Progenitor cell of endocrine pancreas (in vitro differentiated cells): ENCODE data around the gene SETBP1. TPM values are rescaled to one million over a fixed set of nuclear protein-coding genes. Genes with fewer than 3 reads are reported as not detected.
"Not testable (repeated sequence)": the region's sequence is repeated elsewhere in the genome, so short reads cannot be mapped to it uniquely, and the experiment has no call there.

Experiments used
- DNase-seq: peaks from one replicate; pipeline ENCODE4 v3.0.0; 2021; ENCODE audit warnings: low spot score; ENCODE audit not compliant: unreplicated experiment
- H3K27ac Mint-ChIP-seq: 2 replicates; pipeline ENCODE4 v1.8.0; 2021; ENCODE audit warnings: mild to moderate bottlenecking, moderate library complexity, mixed read lengths
- H3K27me3 Mint-ChIP-seq: 2 replicates; pipeline ENCODE4 v1.8.0; 2021; ENCODE audit warnings: mixed read lengths
- H3K36me3 Mint-ChIP-seq: 2 replicates; pipeline ENCODE4 v1.8.0; 2022; ENCODE audit warnings: mixed read lengths; ENCODE audit not compliant: insufficient read depth
- H3K4me1 Mint-ChIP-seq: 2 replicates; pipeline ENCODE4 v1.8.0; 2021; ENCODE audit warnings: low read depth, mixed read lengths
- H3K4me3 Mint-ChIP-seq: 2 replicates; pipeline ENCODE4 v1.8.0; 2021; ENCODE audit warnings: low read depth, mild to moderate bottlenecking, moderate library complexity, mixed read lengths
- H3K9me3 Mint-ChIP-seq: 2 replicates; pipeline ENCODE4 v1.8.0; 2021; ENCODE audit warnings: low read depth, mixed read lengths
- CTCF ChIP-seq: fragments of 200-600 bp; sonication (generic); IDR thresholded peaks from one replicate; pipeline ENCODE4 v1.5.0; 2021; ENCODE audit warnings: antibody characterized with exemption, mild to moderate bottlenecking; ENCODE audit not compliant: unreplicated experiment
- total RNA-seq: library from RNA; stranded (reverse); gene quantifications from 2 replicates; pipeline ENCODE4 v1.2.1, GENCODE V29; 2021

Gene SETBP1
- total RNA-seq, 1 donor from 2014 or later: 30.8 TPM

GRCh38 chr18:44716697-44717163, 36.0 kb downstream of the SETBP1 start:
- Mint-ChIP-seq H3K9me3 (peaks cover 3% of the 10 kb centered on the region), H3K4me1 (peaks cover 8% of the 10 kb centered on the region), H3K4me3 (no peak overlapping the region), H3K27ac (no peak overlapping the region), H3K36me3 (peaks cover 17% of the 10 kb centered on the region), H3K27me3 (no peaks in the 10 kb centered on the region)
- no peak for TF ChIP-seq CTCF
- DNase-seq: no peak

- Mint-ChIP-seq H3K27ac (no peak overlapping the region), H3K4me1 (peaks cover 7% of the 10 kb centered on the region)
These were observed 38.9 kb downstream of the SETBP1 start for GRCh38 chr18:44719519-44720060.

GRCh38 chr18:44721748-44722147, 41.1 kb downstream of the SETBP1 start:
- H3K36me3 Mint-ChIP-seq, H3K27ac Mint-ChIP-seq, H3K27me3 Mint-ChIP-seq, H3K4me1 Mint-ChIP-seq, H3K4me3 Mint-ChIP-seq, DNase-seq, H3K9me3 Mint-ChIP-seq: not testable (repeated sequence)

More at GRCh38 chr18:44719519-44720060, 38.9 kb downstream of the SETBP1 start:
- peaks cover 4% of the 10 kb centered on the region for H3K36me3 Mint-ChIP-seq
- H3K4me3 Mint-ChIP-seq: no peak overlapping the region
- H3K27me3 Mint-ChIP-seq: no peaks in the 10 kb centered on the region
- DNase-seq: no peak
- H3K9me3 Mint-ChIP-seq: no peaks in the 10 kb centered on the region
- no peak for TF ChIP-seq CTCF

- no peak for DNase-seq
- Mint-ChIP-seq H3K9me3 (no peaks in the 10 kb centered on the region), H3K27me3 (no peaks in the 10 kb centered on the region), H3K27ac (no peak overlapping the region), H3K4me1 (peaks cover 9% of the 10 kb centered on the region), H3K4me3 (no peak overlapping the region), H3K36me3 (peaks cover 2% of the 10 kb centered on the region)
- TF ChIP-seq CTCF: no peak
These were observed 42.7 kb downstream of the SETBP1 start for GRCh38 chr18:44723411-44723810.

GRCh38 chr18:44724105-44724778, 43.6 kb downstream of the SETBP1 start:
- H3K27ac Mint-ChIP-seq: no peak overlapping the region
- peaks cover 12% of the 10 kb centered on the region for H3K4me1 Mint-ChIP-seq
- TF ChIP-seq CTCF: no peak
- DNase-seq: no peak
- H3K27me3 Mint-ChIP-seq: no peaks in the 10 kb centered on the region
- H3K4me3 Mint-ChIP-seq: no peak overlapping the region
- H3K36me3 Mint-ChIP-seq: peaks cover 2% of the 10 kb centered on the region
- no peaks in the 10 kb centered on the region for H3K9me3 Mint-ChIP-seq
